ENCODE results near the gene TFCP2L1. TPM values are rescaled to one million over a fixed set of nuclear protein-coding genes. Genes with fewer than 3 reads are reported as not detected.
A peak's percentile ranks its signal among the peaks of the same experiment; 100 is the strongest.

The TFCP2L1 gene
- total RNA-seq, 1 experiment from 2014 or later = 18.4 TPM

DNA sequence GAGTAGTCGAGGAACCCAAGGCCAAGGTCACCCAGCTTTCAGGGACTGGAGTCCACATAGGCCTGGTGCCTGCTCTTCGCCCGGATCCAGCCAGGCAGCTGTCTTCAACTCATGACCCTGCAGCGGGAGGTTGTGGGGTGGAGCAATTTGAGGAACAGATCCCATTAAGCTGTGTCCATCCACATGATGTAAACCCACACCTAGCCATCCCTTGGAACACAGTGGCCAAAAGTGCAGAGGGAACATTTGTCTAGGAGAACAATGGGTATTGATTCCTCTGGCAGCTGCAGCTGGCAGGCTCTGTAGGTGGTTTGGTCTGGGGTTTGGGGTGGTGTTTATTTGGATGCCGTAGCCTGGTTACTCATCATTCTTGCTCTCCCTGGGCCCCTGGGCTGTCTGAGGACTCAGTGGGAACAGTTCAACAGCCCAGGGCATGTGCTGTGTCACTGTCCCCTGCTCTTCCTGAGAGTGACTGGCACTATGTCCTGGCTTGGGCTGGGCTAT lies 99.4 kb downstream of the TFCP2L1 start:
- CTCF ChIA-PET = interaction anchor here (1.5 to 1.7 kb wide), 2 partner anchors 11 to 57 kb away, joined by 4 to 10 read pairs; no protein-coding TSS in a partner anchor

DNA sequence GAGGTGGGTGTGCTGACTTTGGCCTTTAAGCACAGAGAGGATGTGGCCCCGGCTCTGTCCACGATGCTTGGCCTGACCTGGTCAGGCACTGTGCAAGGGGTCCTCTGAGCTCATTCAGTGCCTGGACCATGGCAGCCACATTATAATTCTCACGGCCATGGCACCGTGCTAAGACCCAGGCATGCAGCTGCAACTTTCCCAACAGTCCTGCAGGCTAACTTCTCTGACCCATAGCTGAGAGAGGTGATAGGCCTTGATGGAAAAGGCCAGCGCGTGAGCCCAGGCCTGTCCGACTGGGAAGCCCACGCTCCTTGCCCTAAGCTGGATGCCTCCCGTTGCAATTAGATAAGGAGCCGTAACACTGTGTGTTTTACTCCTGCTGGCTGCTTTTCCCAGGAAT lies 99.9 kb downstream of the TFCP2L1 start:
- no TSS peak for BruUV-seq (replicated peaks)

More for the DNA sequence above, 99.4 kb downstream of the TFCP2L1 start:
- Mint-ChIP-seq H3K9me3 (ENCODE audit: unreplicated experiment) (no peaks in the 10 kb centered on the region), H3K27me3 (ENCODE audit: insufficient read depth, unreplicated experiment) (no peaks in the 10 kb centered on the region), H3K27ac (ENCODE audit: unreplicated experiment) (no peak overlapping the region), H3K36me3 (ENCODE audit: insufficient read depth, unreplicated experiment) (no peaks in the 10 kb centered on the region), H3K4me1 (ENCODE audit: low read depth, unreplicated experiment) (no peaks in the 10 kb centered on the region), H3K4me3 (ENCODE audit: unreplicated experiment) (no peak overlapping the region)
- no peaks in the 10 kb centered on the region for H3K9me3 ChIP-seq
- H3K4me3 ChIP-seq (ENCODE audit: low read depth, low read length) = no peak overlapping the region
- BruUV-seq (replicated peaks) = no TSS peak
- H3K4me1 ChIP-seq = no peaks in the 10 kb centered on the region
- DNase-seq = no peak
- intact Hi-C loops (cut with micrococcal nuclease; ENCODE audit: unreplicated experiment) = loop anchor here (2.0 to 10.0 kb wide), 2 partner anchors 25 to 169 kb away; no protein-coding TSS in a partner anchor
- H3K36me3 ChIP-seq (ENCODE audit: control insufficient read depth, insufficient read depth, low read length) = no peaks in the 10 kb centered on the region
- no peaks in the 10 kb centered on the region for H3K27me3 ChIP-seq (replicated peaks; ENCODE audit: control insufficient read depth, insufficient read depth, low read length)
- TF ChIP-seq, protein P1, sequence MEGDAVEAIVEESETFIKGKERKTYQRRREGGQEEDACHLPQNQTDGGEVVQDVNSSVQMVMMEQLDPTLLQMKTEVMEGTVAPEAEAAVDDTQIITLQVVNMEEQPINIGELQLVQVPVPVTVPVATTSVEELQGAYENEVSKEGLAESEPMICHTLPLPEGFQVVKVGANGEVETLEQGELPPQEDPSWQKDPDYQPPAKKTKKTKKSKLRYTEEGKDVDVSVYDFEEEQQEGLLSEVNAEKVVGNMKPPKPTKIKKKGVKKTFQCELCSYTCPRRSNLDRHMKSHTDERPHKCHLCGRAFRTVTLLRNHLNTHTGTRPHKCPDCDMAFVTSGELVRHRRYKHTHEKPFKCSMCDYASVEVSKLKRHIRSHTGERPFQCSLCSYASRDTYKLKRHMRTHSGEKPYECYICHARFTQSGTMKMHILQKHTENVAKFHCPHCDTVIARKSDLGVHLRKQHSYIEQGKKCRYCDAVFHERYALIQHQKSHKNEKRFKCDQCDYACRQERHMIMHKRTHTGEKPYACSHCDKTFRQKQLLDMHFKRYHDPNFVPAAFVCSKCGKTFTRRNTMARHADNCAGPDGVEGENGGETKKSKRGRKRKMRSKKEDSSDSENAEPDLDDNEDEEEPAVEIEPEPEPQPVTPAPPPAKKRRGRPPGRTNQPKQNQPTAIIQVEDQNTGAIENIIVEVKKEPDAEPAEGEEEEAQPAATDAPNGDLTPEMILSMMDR (IDR thresholded peaks at IDR 0.05; ENCODE audit: insufficient read depth in 1 of 2, low read depth in 1 of 2, low read length in 1 of 2, severe bottlenecking in 1 of 2, unreplicated experiment in 1 of 2) = no peak
- POLR2A ChIA-PET = no interaction called here

DNA sequence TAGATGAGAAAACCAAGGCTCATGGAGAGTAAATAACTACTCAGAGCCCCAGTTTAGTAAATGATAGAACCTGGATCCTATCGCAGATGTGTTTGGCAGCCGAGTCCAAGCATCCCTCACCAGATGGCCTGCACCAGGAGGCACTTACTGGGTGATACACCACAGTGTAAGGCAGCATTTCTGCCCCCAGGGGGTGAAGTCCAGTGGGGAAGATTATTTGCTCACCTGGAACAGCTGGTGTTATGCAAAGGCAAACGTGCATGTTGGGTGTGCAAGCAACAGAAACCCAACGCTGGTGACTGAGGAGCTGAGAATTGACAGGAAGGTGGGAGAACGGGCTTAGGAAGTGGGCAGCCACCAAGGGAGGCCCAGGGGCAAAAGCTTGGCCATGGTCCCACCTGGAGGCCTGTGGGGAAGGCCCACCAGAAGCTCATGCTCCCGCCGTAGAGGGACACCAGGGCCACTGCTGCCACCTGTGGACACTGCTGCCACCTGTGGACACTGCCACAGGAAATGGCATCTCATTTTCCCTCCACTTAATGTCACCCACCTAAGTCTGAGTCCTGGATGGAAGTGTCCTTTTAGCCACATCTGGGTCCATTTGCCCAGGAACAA lies 100.6 kb downstream of the TFCP2L1 start:
- Histone ChIP-seq H3K27me3 (replicated peaks; ENCODE audit: control insufficient read depth, insufficient read depth, low read length) (no peaks in the 10 kb centered on the region), H3K4me1 (no peaks in the 10 kb centered on the region), H3K36me3 (ENCODE audit: control insufficient read depth, insufficient read depth, low read length) (no peaks in the 10 kb centered on the region), H3K4me3 (ENCODE audit: low read depth, low read length) (no peak overlapping the region), H3K9me3 (no peaks in the 10 kb centered on the region)
- no peak overlapping the region for H3K27ac Mint-ChIP-seq (ENCODE audit: unreplicated experiment)
- H3K36me3 Mint-ChIP-seq (ENCODE audit: insufficient read depth, unreplicated experiment) = no peaks in the 10 kb centered on the region
- peak; percentile 63 to 65 for DNase-seq
- ChIA-PET CTCF (interaction anchor here (1.1 to 1.7 kb wide), 4 partner anchors 9 to 98 kb away, joined by 3 to 10 read pairs (median 5); no protein-coding TSS in a partner anchor), POLR2A (no interaction called here)
- no peaks in the 10 kb centered on the region for H3K4me1 Mint-ChIP-seq (ENCODE audit: low read depth, unreplicated experiment)
- TF ChIP-seq, protein P1 (IDR thresholded peaks at IDR 0.05; ENCODE audit: insufficient read depth in 1 of 2, low read depth in 1 of 2, low read length in 1 of 2, severe bottlenecking in 1 of 2, unreplicated experiment in 1 of 2) = peak in 1 of 2 experiments; percentile 32
- no TSS peak for BruUV-seq (replicated peaks)
- intact Hi-C loops (cut with micrococcal nuclease; ENCODE audit: unreplicated experiment) = loop anchor here (2.0 to 10.0 kb wide), 2 partner anchors 26 to 170 kb away; no protein-coding TSS in a partner anchor
- H3K27me3 Mint-ChIP-seq (ENCODE audit: insufficient read depth, unreplicated experiment) = no peaks in the 10 kb centered on the region
- no peaks in the 10 kb centered on the region for H3K9me3 Mint-ChIP-seq (ENCODE audit: unreplicated experiment)
- no peak overlapping the region for H3K4me3 Mint-ChIP-seq (ENCODE audit: unreplicated experiment)

More for the DNA sequence above, 99.9 kb downstream of the TFCP2L1 start:
- Mint-ChIP-seq H3K36me3 (ENCODE audit: insufficient read depth, unreplicated experiment) (no peaks in the 10 kb centered on the region), H3K9me3 (ENCODE audit: unreplicated experiment) (no peaks in the 10 kb centered on the region), H3K4me3 (ENCODE audit: unreplicated experiment) (no peak overlapping the region), H3K4me1 (ENCODE audit: low read depth, unreplicated experiment) (no peaks in the 10 kb centered on the region), H3K27me3 (ENCODE audit: insufficient read depth, unreplicated experiment) (no peaks in the 10 kb centered on the region), H3K27ac (ENCODE audit: unreplicated experiment) (no peak overlapping the region)
- H3K4me1 ChIP-seq = no peaks in the 10 kb centered on the region
- ChIA-PET CTCF (interaction anchor here (1.1 to 1.7 kb wide), 3 partner anchors 10 to 56 kb away, joined by 4 to 10 read pairs (median 6); no protein-coding TSS in a partner anchor), POLR2A (no interaction called here)
- no peaks in the 10 kb centered on the region for H3K27me3 ChIP-seq (replicated peaks; ENCODE audit: control insufficient read depth, insufficient read depth, low read length)
- DNase-seq = no peak
- no peaks in the 10 kb centered on the region for H3K9me3 ChIP-seq
- TF ChIP-seq, protein P1 (IDR thresholded peaks at IDR 0.05; ENCODE audit: insufficient read depth in 1 of 2, low read depth in 1 of 2, low read length in 1 of 2, severe bottlenecking in 1 of 2, unreplicated experiment in 1 of 2) = no peak
- intact Hi-C loops (cut with micrococcal nuclease; ENCODE audit: unreplicated experiment) = loop anchor here (2.0 to 10.0 kb wide), 2 partner anchors 26 to 170 kb away; no protein-coding TSS in a partner anchor
- no peaks in the 10 kb centered on the region for H3K36me3 ChIP-seq (ENCODE audit: control insufficient read depth, insufficient read depth, low read length)
- H3K4me3 ChIP-seq (ENCODE audit: low read depth, low read length) = no peak overlapping the region

Measured in Caco-2 (cell line).